Esophagus (tissue), 2 donors: Measurements from ENCODE around the gene QSOX2. TPM values are rescaled to one million over a fixed set of nuclear protein-coding genes. Genes with fewer than 3 reads are reported as not detected.

Source experiments
- H3K27ac ChIP-seq, 2 donors: one replicate each; pipeline ENCODE4 v1.5.1; 2013; ENCODE audit warnings: low read depth in 2 of 2, mild to moderate bottlenecking in 2 of 2, inconsistent platforms in 1 of 2, low read length in 1 of 2, moderate library complexity in 1 of 2
- H3K27me3 ChIP-seq, 2 donors: one replicate each; pipeline ENCODE4 v1.6.1; 2013; ENCODE audit warnings: low read length in 2 of 2, control low read depth in 1 of 2, mild to moderate bottlenecking in 1 of 2; ENCODE audit not compliant: insufficient read depth in 2 of 2, control insufficient read depth in 1 of 2
- H3K36me3 ChIP-seq, 2 donors: one replicate each; pipeline ENCODE4 v1.6.1; 2013; ENCODE audit warnings: low read length in 1 of 2; ENCODE audit not compliant: control insufficient read depth in 2 of 2, insufficient read depth in 2 of 2
- H3K4me1 ChIP-seq, 2 donors: one replicate each; pipeline ENCODE4 v1.6.1; 2013; ENCODE audit warnings: low read length in 1 of 2; ENCODE audit not compliant: control insufficient read depth in 2 of 2, insufficient read depth in 2 of 2
- H3K4me3 ChIP-seq, 2 donors: one replicate each; pipeline ENCODE4 v1.5.1; 2013; ENCODE audit warnings: low read length in 2 of 2, mild to moderate bottlenecking in 2 of 2, low read depth in 1 of 2, moderate library complexity in 1 of 2
- H3K9me3 ChIP-seq, 2 donors: one replicate each; pipeline ENCODE4 v1.6.1; 2013; ENCODE audit warnings: mild to moderate bottlenecking in 2 of 2, low read depth in 1 of 2, low read length in 1 of 2, moderate library complexity in 1 of 2; ENCODE audit not compliant: control insufficient read depth in 2 of 2, insufficient read depth in 1 of 2
- WGBS, 2 donors: extraction: QIAGEN DNeasy Blood & Tissue Kit; methylation state at CpG; one replicate each; pipeline ENCODE4 v1.1.7; 2013; 5-methylcytosine and 5-hydroxymethylcytosine counted together
- polyA plus RNA-seq, 2 donors: library from polyadenylated mRNA; stranded (reverse); fragments of 200-250 nt; gene quantifications; one replicate each; pipeline ENCODE4 v1.2.3, GENCODE V29; 2013
- donor health status: healthy with polysubstance abuse.
- donor health status: Bipolar disorder and iron deficiency.

Gene QSOX2
- polyA plus RNA-seq, 2 donors = 2.6 to 3.6 TPM

DNA sequence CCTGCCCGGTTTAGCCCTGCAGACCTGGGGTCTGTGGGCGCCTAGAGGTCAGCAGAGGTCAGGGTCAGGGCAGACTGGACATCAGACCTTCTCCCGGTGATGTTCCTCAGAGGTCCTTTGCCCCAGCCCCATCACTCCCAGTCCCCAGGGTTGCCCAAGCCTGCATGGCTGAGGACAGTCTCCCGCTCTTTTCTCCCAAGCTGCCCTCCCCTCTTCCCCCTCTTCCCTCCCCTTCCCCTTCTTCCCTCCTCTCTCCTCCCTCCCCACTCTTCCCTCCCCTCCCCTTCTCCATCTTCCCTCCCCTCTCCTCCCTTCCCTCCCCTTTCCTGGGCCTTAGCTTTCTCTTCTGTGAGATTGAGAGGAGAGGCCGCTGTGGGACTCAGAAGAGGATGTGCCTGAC lies 51.1 kb downstream of the QSOX2 start:
- WGBS, 2 donors = 12 to 20% methylated on average over 5 of the region's 5 CpGs
- Histone ChIP-seq H3K9me3 (peaks cover 0 to 1% of the 10 kb centered on the region in 2 donors), H3K27ac (no peak overlapping the region), H3K4me1 (peaks cover 4 to 10% of the 10 kb centered on the region in 2 donors), H3K27me3 (peaks cover 15 to 58% of the 10 kb centered on the region in 2 donors), H3K36me3 (no peaks in the 10 kb centered on the region), H3K4me3 (no peak overlapping the region)

- no peaks in the 10 kb centered on the region for H3K36me3 ChIP-seq
- H3K27ac ChIP-seq = no peak overlapping the region
- peaks cover 15 to 53% of the 10 kb centered on the region in 2 donors for H3K27me3 ChIP-seq
- no peak overlapping the region for H3K4me3 ChIP-seq
- peaks cover 3 to 10% of the 10 kb centered on the region in 2 donors for H3K4me1 ChIP-seq
- no peaks in the 10 kb centered on the region for H3K9me3 ChIP-seq
- 5% methylated on average over 32 to 45 of the region's 45 CpGs for WGBS, 2 donors
Observed at GRCh38 chr9:136193891-136194279, 51.7 kb downstream of the QSOX2 start.

- 3 to 5% methylated on average over 84 to 96 of the region's 96 CpGs for WGBS, 2 donors
- H3K27me3 ChIP-seq = peaks cover 15 to 51% of the 10 kb centered on the region in 2 donors
Observed at GRCh38 chr9:136193127-136193890, 52.3 kb downstream of the QSOX2 start.

GRCh38 chr9:136192289-136193126 lies 53.1 kb downstream of the QSOX2 start:
- Histone ChIP-seq H3K9me3 (no peaks in the 10 kb centered on the region), H3K4me3 (no peak overlapping the region), H3K27me3 (peaks cover 15 to 44% of the 10 kb centered on the region in 2 donors), H3K27ac (no peak overlapping the region), H3K4me1 (peaks cover 3 to 4% of the 10 kb centered on the region in 2 donors), H3K36me3 (no peaks in the 10 kb centered on the region)
- WGBS, 2 donors = 3 to 9% methylated on average over 35 to 51 of the region's 51 CpGs

More at GRCh38 chr9:136193127-136193890, 52.3 kb downstream of the QSOX2 start:
- Histone ChIP-seq H3K4me1 (peaks cover 3 to 7% of the 10 kb centered on the region in 2 donors), H3K27ac (no peak overlapping the region), H3K9me3 (no peaks in the 10 kb centered on the region), H3K4me3 (no peak overlapping the region), H3K36me3 (no peaks in the 10 kb centered on the region)

- H3K4me1 ChIP-seq = peaks cover 3 to 4% of the 10 kb centered on the region in 2 donors
- H3K36me3 ChIP-seq = no peaks in the 10 kb centered on the region
- H3K9me3 ChIP-seq = no peaks in the 10 kb centered on the region
- no peak overlapping the region for H3K27ac ChIP-seq
- H3K4me3 ChIP-seq = no peak overlapping the region
- peaks cover 15 to 39% of the 10 kb centered on the region in 2 donors for H3K27me3 ChIP-seq
- whole genome bisulfite sequencing, 2 donors = 9 to 13% methylated on average over 9 of the region's 9 CpGs
Observed at GRCh38 chr9:136191960-136192286, 53.7 kb downstream of the QSOX2 start.

DNA sequence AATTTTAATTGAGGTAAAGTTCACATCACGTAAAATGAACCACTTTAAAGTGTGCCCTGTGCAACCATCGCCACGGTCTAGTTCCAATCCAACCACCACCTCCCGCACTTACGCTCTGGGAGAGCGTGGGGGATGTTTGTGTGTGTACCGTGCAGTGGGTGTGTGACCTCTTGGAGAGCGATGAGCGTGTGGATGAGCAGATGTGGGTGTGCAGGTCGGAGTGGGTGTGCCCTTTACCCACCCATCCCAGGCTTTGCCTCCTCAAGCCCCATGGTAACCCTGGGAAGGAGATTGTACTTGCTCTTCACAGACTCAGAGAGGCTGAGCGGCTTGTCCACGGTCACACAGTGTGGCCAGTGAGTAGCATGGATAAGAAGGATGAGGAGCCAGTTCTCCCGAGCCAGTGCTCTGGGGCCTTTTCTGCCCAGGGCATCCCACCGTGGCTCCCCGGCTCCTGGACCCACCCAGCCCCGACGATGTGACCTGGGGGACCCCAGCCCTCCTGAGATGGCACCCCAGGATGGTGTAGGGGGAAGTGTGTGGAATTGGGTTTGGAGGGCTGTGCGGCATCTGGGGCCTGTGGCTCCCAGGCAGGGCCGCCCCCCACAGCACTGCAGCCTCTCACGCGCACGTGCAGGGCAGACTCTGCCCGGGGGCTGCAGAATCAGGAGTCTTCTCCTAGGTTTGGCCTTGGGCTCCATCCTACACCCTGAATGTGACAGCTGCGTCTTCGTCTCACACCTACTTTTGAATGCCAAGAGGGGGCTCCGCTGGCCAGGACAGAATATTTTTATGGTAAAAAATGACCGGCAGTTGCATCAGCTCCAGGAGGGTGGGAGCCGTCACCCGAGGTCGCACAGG lies 54.3 kb downstream of the QSOX2 start:
- Histone ChIP-seq H3K36me3 (no peaks in the 10 kb centered on the region), H3K27me3 (peaks cover 15 to 33% of the 10 kb centered on the region in 2 donors)
- WGBS, 2 donors = 40 to 48% methylated on average over 30 of the region's 30 CpGs

DNA sequence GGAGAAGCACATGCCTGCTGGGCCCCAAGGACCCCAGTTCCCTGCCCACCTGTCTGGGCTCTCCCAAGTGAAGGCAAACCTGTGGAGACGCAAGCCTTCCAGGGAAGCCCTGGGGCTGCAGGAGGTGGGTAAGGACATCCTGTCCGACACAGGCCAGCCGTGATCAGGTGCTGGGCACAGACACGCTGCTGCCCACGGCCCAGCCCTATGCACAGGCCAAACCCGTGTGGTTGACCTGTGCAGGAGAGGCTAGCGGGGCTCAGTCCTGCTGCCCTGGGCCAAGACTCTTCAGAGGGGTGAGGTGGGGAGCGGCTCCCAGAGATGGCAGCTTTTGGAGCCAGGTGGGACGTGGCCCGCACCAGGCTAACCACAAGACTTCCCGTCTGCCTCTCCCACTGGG lies 55.0 kb downstream of the QSOX2 start:
- Histone ChIP-seq H3K9me3 (no peaks in the 10 kb centered on the region), H3K4me3 (no peak overlapping the region), H3K4me1 (peaks cover 0 to 4% of the 10 kb centered on the region in 2 donors), H3K36me3 (no peaks in the 10 kb centered on the region), H3K27ac (no peak overlapping the region), H3K27me3 (peaks cover 11 to 27% of the 10 kb centered on the region in 2 donors)
- 60 to 64% methylated on average over 11 of the region's 11 CpGs for WGBS, 2 donors

More for the DNA sequence above, 54.3 kb downstream of the QSOX2 start:
- Histone ChIP-seq H3K4me3 (no peak overlapping the region), H3K4me1 (peaks cover 2 to 4% of the 10 kb centered on the region in 2 donors), H3K9me3 (no peaks in the 10 kb centered on the region), H3K27ac (no peak overlapping the region)

GRCh38 chr9:136190237-136190601 lies 55.4 kb downstream of the QSOX2 start:
- Histone ChIP-seq H3K36me3 (no peaks in the 10 kb centered on the region), H3K27ac (no peak overlapping the region), H3K4me3 (no peak overlapping the region), H3K9me3 (no peaks in the 10 kb centered on the region), H3K27me3 (peaks cover 11 to 22% of the 10 kb centered on the region in 2 donors), H3K4me1 (peaks cover 0 to 4% of the 10 kb centered on the region in 2 donors)
- 59 to 74% methylated on average over 7 of the region's 7 CpGs for WGBS, 2 donors
